ENCODE measurements around the gene FAM50A.

FAM50A gene

DNA sequence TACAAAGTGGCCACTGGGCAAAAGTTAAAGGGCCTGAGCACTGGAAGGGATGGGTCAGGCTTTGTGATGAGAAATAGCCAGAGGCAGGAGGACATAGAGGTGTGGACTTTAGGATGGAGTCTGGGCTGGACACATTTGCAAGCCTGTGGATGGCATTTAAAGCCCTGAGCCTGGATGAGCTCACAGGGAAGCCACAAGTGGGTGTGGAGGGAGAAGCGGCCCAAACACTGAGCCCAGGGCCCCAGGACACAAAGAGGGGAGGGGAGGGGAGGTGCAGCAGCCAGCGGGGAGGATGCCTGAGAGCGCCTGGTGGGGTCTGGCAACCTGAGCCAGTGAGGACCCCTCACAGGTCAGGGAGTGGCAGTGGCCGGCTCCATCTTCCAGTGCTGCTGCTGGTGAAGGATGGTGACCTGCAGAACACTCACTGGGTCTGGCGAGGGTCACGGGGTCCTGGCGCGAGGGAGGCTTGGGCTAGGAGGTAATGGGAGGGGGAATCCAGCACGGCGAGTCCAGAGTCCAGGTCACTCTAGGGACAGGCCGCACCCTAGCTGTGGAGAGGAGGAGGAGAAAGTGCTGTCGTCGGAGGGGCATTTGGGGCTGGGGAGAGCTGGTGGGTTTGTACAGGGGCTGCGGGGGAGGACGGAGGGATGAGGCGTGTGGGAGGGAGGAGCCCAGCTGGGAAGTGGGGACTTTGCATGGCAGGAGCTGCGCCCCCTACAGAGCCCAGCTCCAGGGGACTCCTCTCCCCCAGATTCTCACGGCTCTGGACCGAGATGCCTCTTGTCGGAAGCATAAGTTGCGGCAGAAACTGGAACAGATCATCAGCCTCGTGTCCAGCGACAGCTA is 28.1 kb downstream of the FAM50A start (continued):
- TF ChIP-seq ZNF626 (tag by site-specific recombination; IDR thresholded peaks at IDR 0.05) (no peak), ZNF366 (tag by site-specific recombination; conservative IDR thresholded peaks at IDR 0.05) (no peak), GLI2 (tag by site-specific recombination; IDR thresholded peaks at IDR 0.05; ENCODE audit: borderline replicate concordance, low read depth) (no peak), ZNF792 (tag by site-specific recombination; IDR thresholded peaks at IDR 0.05) (no peak), ZIC2 (tag by site-specific recombination; IDR thresholded peaks at IDR 0.05) (peak; percentile 44), ZNF707 (tag by site-specific recombination; IDR thresholded peaks at IDR 0.05) (no peak), ZNF621 (tag by site-specific recombination; IDR thresholded peaks at IDR 0.05) (no peak), ZNF701 (tag by site-specific recombination; IDR thresholded peaks at IDR 0.05) (no peak), OSR2 (tag by site-specific recombination; IDR thresholded peaks at IDR 0.05) (no peak), ZNF132 (tag by site-specific recombination; IDR thresholded peaks at IDR 0.05; ENCODE audit: borderline replicate concordance) (no peak), ZNF37A (tag by site-specific recombination; IDR thresholded peaks at IDR 0.05) (no peak), ZNF776 (tag by site-specific recombination; IDR thresholded peaks at IDR 0.05; ENCODE audit: borderline replicate concordance) (no peak), ZNF768 (tag by site-specific recombination; IDR thresholded peaks at IDR 0.05) (no peak), ZNF629 (tag by site-specific recombination; IDR thresholded peaks at IDR 0.05) (no peak), ZBTB20 (tag by site-specific recombination; IDR thresholded peaks at IDR 0.05) (peak; percentile 62), TCF7L2 (IDR thresholded peaks at IDR 0.05; ENCODE audit: borderline replicate concordance, low read depth, low read length) (no peak), SP2 (tag by site-specific recombination; IDR thresholded peaks at IDR 0.05) (no peak), ZBTB8A (tag by site-specific recombination; IDR thresholded peaks at IDR 0.05) (no peak), ZFHX2 (tag by site-specific recombination; conservative IDR thresholded peaks at IDR 0.05) (0 out of 2 replicates have a peak, but pooled peaks have one; percentile 25), ZNF23 (tag by site-specific recombination; IDR thresholded peaks at IDR 0.05; ENCODE audit: borderline replicate concordance) (no peak), ZFP3 (tag by site-specific recombination; IDR thresholded peaks at IDR 0.05; ENCODE audit: low read depth) (no peak), ZNF10 (tag by site-specific recombination; IDR thresholded peaks at IDR 0.05) (no peak), ZNF510 (tag by site-specific recombination; IDR thresholded peaks at IDR 0.05; ENCODE audit: insufficient replicate concordance) (no peak), MYNN (tag by site-specific recombination; IDR thresholded peaks at IDR 0.05; ENCODE audit: borderline replicate concordance) (no peak), GLIS2 (tag by site-specific recombination; IDR thresholded peaks at IDR 0.05) (no peak), ZNF548 (tag by site-specific recombination; IDR thresholded peaks at IDR 0.05) (no peak), ZBTB49 (tag by site-specific recombination; IDR thresholded peaks at IDR 0.05; ENCODE audit: low read depth) (no peak), REST (tag by site-specific recombination; IDR thresholded peaks at IDR 0.05) (no peak), ELK4 (IDR thresholded peaks at IDR 0.05; ENCODE audit: borderline replicate concordance, low read depth, low read length) (no peak)
- TF ChIP-seq, protein P1, sequence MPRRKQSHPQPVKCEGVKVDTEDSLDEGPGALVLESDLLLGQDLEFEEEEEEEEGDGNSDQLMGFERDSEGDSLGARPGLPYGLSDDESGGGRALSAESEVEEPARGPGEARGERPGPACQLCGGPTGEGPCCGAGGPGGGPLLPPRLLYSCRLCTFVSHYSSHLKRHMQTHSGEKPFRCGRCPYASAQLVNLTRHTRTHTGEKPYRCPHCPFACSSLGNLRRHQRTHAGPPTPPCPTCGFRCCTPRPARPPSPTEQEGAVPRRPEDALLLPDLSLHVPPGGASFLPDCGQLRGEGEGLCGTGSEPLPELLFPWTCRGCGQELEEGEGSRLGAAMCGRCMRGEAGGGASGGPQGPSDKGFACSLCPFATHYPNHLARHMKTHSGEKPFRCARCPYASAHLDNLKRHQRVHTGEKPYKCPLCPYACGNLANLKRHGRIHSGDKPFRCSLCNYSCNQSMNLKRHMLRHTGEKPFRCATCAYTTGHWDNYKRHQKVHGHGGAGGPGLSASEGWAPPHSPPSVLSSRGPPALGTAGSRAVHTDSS (tag by site-specific recombination; IDR thresholded peaks at IDR 0.05), result no peak
- TF ChIP-seq, protein P2, sequence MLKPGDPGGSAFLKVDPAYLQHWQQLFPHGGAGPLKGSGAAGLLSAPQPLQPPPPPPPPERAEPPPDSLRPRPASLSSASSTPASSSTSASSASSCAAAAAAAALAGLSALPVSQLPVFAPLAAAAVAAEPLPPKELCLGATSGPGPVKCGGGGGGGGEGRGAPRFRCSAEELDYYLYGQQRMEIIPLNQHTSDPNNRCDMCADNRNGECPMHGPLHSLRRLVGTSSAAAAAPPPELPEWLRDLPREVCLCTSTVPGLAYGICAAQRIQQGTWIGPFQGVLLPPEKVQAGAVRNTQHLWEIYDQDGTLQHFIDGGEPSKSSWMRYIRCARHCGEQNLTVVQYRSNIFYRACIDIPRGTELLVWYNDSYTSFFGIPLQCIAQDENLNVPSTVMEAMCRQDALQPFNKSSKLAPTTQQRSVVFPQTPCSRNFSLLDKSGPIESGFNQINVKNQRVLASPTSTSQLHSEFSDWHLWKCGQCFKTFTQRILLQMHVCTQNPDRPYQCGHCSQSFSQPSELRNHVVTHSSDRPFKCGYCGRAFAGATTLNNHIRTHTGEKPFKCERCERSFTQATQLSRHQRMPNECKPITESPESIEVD (tag by site-specific recombination; IDR thresholded peaks at IDR 0.05), result no peak
